Measurements from ENCODE around the gene NRXN3.

GRCh38 chr14:79598339-79598738, 1428.2 kb downstream of the NRXN3 start:
- no peak for TF ChIP-seq POLR2A (IDR thresholded peaks at IDR 0.05)
- TF ChIP-seq CTCF (IDR thresholded peaks at IDR 0.05 in 4 of 5, conservative IDR thresholded peaks at IDR 0.05 in 1 of 5): no peak
